Measurements from ENCODE around the gene ZNF580. TPM values are rescaled to one million over a fixed set of nuclear protein-coding genes. Genes with fewer than 3 reads are reported as not detected.

The ZNF580 gene
- total RNA-seq, 1 donor = 6.5 TPM

- Histone ChIP-seq H4K20me1 (ENCODE audit: insufficient read depth, low read length) (peaks cover 77% of the 10 kb centered on the region), H3K36me3 (ENCODE audit: insufficient read depth, low read length) (peaks cover 56% of the 10 kb centered on the region), H3K9me3 (ENCODE audit: low read depth, low read length) (no peaks in the 10 kb centered on the region), H3K27me3 (ENCODE audit: insufficient read depth, low read length) (no peaks in the 10 kb centered on the region), H3K79me2 (ENCODE audit: insufficient read depth, low read length) (peaks cover 93% of the 10 kb centered on the region), H3K4me2 (ENCODE audit: insufficient read depth, low read length) (no peak overlapping the region), H3K4me1 (ENCODE audit: insufficient read depth, low read length) (peaks cover 17% of the 10 kb centered on the region), H3K27ac (ENCODE audit: low read depth, low read length) (no peak overlapping the region), H3K4me3 (ENCODE audit: insufficient read depth, low read length) (no peak overlapping the region), H2AFZ (ENCODE audit: low read length) (no peak overlapping the region)
- TF ChIP-seq, protein P1, sequence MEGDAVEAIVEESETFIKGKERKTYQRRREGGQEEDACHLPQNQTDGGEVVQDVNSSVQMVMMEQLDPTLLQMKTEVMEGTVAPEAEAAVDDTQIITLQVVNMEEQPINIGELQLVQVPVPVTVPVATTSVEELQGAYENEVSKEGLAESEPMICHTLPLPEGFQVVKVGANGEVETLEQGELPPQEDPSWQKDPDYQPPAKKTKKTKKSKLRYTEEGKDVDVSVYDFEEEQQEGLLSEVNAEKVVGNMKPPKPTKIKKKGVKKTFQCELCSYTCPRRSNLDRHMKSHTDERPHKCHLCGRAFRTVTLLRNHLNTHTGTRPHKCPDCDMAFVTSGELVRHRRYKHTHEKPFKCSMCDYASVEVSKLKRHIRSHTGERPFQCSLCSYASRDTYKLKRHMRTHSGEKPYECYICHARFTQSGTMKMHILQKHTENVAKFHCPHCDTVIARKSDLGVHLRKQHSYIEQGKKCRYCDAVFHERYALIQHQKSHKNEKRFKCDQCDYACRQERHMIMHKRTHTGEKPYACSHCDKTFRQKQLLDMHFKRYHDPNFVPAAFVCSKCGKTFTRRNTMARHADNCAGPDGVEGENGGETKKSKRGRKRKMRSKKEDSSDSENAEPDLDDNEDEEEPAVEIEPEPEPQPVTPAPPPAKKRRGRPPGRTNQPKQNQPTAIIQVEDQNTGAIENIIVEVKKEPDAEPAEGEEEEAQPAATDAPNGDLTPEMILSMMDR (IDR thresholded peaks at IDR 0.05; ENCODE audit: extremely low read depth, low read depth, low read length) = no peak
- DNase-seq (ENCODE audit: insufficient read length, low spot score, missing footprints) = no peak
Measured at GRCh38 chr19:55661826-55662225, 21.0 kb downstream of the ZNF580 start.

GRCh38 chr19:55663846-55664536 lies 23.2 kb downstream of the ZNF580 start:
- Histone ChIP-seq H3K4me2 (ENCODE audit: insufficient read depth, low read length) (no peak overlapping the region), H4K20me1 (ENCODE audit: insufficient read depth, low read length) (peaks cover 74% of the 10 kb centered on the region)

DNA sequence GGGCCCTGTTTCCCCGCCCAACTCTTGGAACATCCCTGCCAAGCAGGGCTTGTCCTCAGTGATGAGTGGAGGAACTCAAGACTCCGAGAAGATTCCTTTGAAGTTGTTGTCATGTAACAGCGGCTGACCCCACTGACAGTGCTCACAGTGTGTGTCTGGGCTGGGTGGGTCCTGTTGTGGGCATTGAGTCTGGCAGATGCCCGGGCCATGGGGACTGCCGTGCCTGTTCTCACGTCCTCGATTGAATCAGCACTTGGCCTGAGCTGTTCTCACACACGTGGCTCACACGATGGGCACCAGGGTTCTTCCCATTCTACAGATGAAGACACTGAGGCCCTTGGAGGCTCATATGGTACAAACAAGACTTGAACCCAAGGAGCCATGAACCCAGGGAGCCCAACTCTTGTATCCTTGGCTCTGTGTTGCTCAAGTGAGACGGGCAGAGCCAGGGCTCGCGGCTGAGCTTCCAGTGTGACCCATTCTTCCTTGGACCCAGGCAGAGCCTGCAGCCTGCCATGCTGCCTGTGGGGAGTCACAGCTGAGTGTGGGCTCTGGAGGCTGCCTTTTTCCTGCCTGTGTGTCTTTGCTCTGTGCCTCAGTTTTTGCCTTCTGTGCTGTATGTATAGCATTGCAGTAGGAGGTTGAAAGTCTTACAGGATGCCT lies 25.7 kb downstream of the ZNF580 start:
- DNase-seq (ENCODE audit: insufficient read length, low spot score, missing footprints) = no peak
- Histone ChIP-seq H3K79me2 (ENCODE audit: insufficient read depth, low read length) (peaks cover 91% of the 10 kb centered on the region), H3K27ac (ENCODE audit: low read depth, low read length) (no peak overlapping the region), H3K36me3 (ENCODE audit: insufficient read depth, low read length) (peaks cover 74% of the 10 kb centered on the region), H3K4me2 (ENCODE audit: insufficient read depth, low read length) (no peak overlapping the region), H3K9me3 (ENCODE audit: low read depth, low read length) (no peaks in the 10 kb centered on the region), H3K4me3 (ENCODE audit: insufficient read depth, low read length) (no peak overlapping the region), H2AFZ (ENCODE audit: low read length) (no peak overlapping the region), H3K27me3 (ENCODE audit: insufficient read depth, low read length) (no peaks in the 10 kb centered on the region), H3K4me1 (ENCODE audit: insufficient read depth, low read length) (peaks cover 2% of the 10 kb centered on the region), H4K20me1 (ENCODE audit: insufficient read depth, low read length) (peaks cover 83% of the 10 kb centered on the region)
- TF ChIP-seq, protein P1 (IDR thresholded peaks at IDR 0.05; ENCODE audit: extremely low read depth, low read depth, low read length) = no peak

More at GRCh38 chr19:55663846-55664536, 23.2 kb downstream of the ZNF580 start:
- Histone ChIP-seq H3K4me3 (ENCODE audit: insufficient read depth, low read length) (no peak overlapping the region), H3K27ac (ENCODE audit: low read depth, low read length) (no peak overlapping the region), H3K4me1 (ENCODE audit: insufficient read depth, low read length) (no peaks in the 10 kb centered on the region), H3K27me3 (ENCODE audit: insufficient read depth, low read length) (no peaks in the 10 kb centered on the region), H3K79me2 (ENCODE audit: insufficient read depth, low read length) (peaks cover 91% of the 10 kb centered on the region), H2AFZ (ENCODE audit: low read length) (no peak overlapping the region), H3K9me3 (ENCODE audit: low read depth, low read length) (no peaks in the 10 kb centered on the region), H3K36me3 (ENCODE audit: insufficient read depth, low read length) (peaks cover 65% of the 10 kb centered on the region)
- TF ChIP-seq, protein P1 (IDR thresholded peaks at IDR 0.05; ENCODE audit: extremely low read depth, low read depth, low read length) = no peak
- no peak for DNase-seq (ENCODE audit: insufficient read length, low spot score, missing footprints)

DNA sequence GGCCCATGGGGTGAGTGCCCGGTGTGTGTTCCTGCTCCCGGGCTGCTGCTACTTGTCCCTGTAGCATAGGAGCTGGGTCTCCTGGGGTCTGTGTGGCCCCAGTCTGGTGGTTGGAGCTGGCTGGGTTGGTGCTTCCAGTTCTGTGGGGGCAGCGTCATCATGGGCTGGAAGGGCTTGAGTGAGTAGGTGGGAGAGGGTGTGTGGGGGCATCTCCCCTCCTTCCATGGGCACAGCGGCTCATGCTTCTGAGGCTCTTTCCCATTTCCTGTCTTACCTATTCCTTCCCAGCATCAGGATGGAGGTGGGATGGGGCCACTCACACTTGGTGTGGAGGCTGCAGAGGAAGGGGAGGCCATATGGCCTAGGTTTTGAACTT lies 26.2 kb downstream of the ZNF580 start:
- DNase-seq (ENCODE audit: insufficient read length, low spot score, missing footprints) = no peak
- TF ChIP-seq, protein P1 (IDR thresholded peaks at IDR 0.05; ENCODE audit: extremely low read depth, low read depth, low read length) = no peak
- no peaks in the 10 kb centered on the region for H3K9me3 ChIP-seq (ENCODE audit: low read depth, low read length)
- peaks cover 68% of the 10 kb centered on the region for H3K36me3 ChIP-seq (ENCODE audit: insufficient read depth, low read length)
- H3K4me3 ChIP-seq (ENCODE audit: insufficient read depth, low read length) = no peak overlapping the region
- H2AFZ ChIP-seq (ENCODE audit: low read length) = no peak overlapping the region
- H3K27ac ChIP-seq (ENCODE audit: low read depth, low read length) = no peak overlapping the region
- no peaks in the 10 kb centered on the region for H3K27me3 ChIP-seq (ENCODE audit: insufficient read depth, low read length)
- peaks cover 89% of the 10 kb centered on the region for H3K79me2 ChIP-seq (ENCODE audit: insufficient read depth, low read length)
- peaks cover 4% of the 10 kb centered on the region for H3K4me1 ChIP-seq (ENCODE audit: insufficient read depth, low read length)
- H4K20me1 ChIP-seq (ENCODE audit: insufficient read depth, low read length) = peaks cover 82% of the 10 kb centered on the region
- H3K4me2 ChIP-seq (ENCODE audit: insufficient read depth, low read length) = no peak overlapping the region
